GM21576 (cell line): ENCODE measurements around the gene NOLC1.
A peak's percentile ranks its signal among the peaks of the same experiment; 100 is the strongest.

Experiments
- ATAC-seq: cut with Tn5 transposase; IDR thresholded peaks from one replicate; pipeline ENCODE4 v1.9.1; 2021; ENCODE audit warnings: mild to moderate bottlenecking, moderate library complexity; ENCODE audit not compliant: unreplicated experiment

The NOLC1 gene

GRCh38 chr10:102151774-102152544 is at the start of gene NOLC1:
NOLC1 (plus strand) TSS chr10:102152389; CDS start chr10:102152411, 22 bp downstream.
- peak; percentile 93 for ATAC-seq

DNA sequence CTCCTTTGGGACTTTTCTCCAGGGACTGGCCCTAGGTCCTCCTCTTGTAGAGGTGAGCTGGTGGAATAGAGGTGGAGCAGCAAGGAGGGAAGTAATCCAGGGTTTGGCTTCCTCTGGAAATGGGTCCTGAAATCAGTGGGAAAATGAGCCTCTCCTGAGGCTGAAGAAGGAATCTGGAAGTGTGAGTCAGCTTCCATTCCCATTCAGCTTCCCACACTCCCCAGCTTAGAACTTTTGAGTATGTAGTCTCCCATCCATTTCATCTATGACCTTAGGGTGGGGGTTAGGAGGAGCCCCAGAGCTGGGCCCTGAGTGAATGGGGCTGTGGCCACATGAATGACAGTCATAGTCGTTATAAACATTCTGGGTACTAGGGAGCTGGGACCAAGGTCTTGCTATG is 49.8 kb upstream of the NOLC1 start:
- no peak for ATAC-seq

DNA sequence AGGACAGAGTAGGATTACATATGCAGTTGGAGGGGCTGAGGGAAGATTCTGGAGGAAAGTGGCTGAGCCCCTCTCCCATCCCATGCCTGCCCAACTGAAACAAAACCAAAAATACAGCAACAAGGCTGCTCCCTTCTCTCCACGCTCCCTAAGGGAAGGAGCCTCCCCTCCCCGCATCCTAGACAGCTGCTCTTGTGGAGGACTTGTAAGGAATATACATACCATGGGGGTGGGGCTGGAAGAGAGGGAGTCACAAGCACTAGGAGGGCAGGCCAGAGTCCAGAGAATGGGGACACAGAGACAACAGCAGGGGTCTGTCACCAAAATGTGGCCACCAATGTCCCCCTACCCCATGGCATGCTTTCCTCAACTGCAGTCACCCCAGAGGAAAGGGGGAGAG is 45.2 kb upstream of the NOLC1 start:
- ATAC-seq = no peak

DNA sequence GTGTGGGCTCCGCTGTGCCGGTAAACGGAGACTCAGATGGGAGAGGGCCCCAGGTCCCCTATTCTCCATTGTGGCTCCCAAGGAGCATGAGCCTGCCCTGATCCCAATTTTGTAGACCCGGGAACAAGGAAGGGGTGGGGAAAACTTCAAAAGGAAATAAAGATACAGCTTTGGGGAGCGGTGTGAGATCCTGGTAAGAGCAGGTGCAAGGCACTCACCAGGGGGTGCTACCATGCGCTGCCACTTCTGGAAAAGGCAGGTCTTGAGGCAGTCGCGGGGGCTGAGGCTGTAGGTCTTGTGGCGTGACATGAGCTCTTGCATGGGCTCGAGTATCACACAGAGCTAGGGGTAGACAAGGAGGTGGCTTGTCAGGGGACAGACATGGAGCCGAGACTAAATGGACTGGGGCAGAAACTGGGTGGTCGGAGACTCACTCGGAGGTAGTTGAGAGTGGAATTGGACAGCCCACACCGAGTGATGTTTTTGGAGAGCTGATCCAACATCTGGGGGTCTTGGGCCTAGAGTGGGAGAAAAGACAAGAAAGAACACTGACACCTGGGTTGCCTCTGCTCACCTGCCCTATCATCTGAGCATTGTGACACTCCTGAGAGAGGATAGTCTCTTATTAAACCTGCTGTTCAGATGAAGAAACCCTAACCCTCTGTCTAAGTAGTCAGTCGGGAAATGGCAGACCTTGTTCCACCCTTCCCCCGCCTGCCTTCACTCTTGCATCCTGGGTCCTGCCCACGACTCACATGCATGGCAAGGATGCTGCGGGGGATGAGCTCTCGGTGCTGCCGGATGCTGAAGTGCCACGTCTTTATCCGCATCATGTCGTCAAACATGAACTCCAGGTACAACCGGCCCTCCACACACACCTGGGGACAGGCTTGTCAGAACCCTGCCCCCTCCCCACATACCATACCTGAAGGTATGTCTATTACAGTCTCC is 42.7 kb upstream of the NOLC1 start:
- ATAC-seq = no peak

- no peak for ATAC-seq
Measured at GRCh38 chr10:102111276-102111675, 40.9 kb upstream of the NOLC1 start.

DNA sequence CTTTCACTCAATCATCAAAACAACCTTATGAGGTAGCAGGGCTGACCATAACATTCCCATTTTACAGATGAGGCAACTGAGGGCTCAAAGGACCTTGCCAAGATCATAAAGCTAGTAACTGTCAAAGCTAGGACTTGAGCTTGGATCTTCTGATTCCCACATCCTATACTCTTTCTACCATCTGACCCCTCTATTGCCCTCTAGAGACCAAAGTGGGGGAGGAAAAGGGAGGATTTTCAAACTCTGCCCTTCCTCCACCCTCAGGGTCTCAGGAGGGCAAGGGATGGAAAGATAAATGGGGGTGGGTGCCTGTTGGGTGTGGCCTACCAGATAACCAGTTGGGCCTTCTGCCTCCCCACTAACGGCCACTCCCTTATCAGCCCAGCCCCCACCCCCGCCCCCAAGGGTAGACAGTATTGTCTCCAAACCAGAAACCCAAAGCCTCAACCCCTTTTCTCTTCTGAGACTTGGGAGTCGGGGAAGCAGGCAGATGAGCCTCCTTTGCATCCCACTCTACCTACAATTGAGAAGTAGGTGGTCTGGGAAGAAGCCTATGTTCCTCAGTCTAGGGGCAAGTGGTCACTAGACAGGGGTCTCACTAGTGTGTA is 39.9 kb upstream of the NOLC1 start:
- ATAC-seq = no peak

DNA sequence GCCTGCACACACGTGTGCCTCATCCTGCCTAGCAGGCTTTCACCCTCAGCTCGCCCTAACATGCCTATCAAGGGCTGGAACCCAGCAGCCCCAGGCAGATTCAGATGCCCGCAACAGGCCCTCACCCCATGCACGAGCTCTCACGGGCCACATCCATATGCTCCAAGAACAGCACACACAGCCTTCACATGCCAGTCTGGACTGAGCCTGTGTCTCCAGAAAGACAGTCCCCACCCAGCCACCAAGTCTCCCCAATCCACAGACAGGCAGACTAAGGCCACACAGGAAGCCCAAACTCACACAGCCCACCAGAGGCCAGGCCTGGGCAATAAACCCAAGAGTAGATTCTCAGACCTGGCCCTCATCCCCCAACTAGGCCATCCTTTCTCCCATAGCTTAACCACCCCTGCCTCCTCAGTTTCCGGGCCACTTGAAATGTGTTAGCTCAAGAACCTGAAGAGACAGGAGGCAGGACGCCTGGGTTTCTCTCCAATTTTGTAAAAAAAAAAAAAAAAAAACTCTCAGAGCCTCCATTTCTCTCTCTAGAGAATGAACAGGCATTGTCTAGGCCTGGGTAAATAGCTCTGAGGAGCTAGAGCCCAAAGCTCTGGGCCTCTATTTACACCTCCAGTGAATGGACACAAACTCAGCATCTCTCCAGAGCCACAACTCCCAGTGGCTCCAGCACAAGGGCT is 38.8 kb upstream of the NOLC1 start:
- no peak for ATAC-seq

- ATAC-seq = peak; percentile 1
Measured at GRCh38 chr10:102113956-102114857, 38.0 kb upstream of the NOLC1 start.

DNA sequence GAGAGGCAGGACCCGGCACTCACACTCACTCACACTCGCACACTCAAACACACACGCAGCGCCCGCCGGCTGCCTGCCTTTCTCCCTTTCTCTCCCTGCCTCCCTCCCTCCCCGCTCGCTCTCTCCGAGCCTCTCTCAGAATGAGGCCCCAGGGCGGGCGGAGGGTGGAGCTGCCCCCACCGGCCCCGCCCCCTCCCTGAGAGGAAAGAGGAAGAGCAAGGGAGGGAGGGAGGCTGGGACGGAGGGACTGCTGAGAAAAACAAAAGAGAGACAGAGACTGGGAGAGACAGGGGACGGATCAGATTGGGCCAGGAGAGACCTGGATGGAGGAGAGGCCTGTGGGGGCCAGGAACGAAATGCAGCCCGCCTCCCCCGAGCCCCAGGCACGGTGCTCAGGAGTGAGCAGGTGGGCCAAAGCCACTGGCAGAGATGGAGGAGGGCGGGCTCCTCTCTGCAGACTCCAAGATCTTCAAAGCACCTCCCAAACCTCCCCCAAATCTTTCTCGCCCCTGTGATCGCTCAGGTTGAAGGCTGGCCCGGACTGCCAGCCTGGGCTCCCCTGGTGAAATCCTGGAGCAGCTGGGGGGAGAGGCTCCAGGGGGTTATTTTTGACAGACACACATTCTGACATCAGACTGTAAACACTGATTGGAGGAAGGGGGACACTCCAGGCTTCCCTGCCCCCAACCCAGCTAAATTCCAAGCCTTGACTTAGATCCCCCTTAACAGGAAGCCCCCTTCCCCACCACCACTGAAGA is 37.1 kb upstream of the NOLC1 start:
- ATAC-seq = peak; percentile 48

GRCh38 chr10:102115775-102116174 is 36.4 kb upstream of the NOLC1 start:
- no peak for ATAC-seq

DNA sequence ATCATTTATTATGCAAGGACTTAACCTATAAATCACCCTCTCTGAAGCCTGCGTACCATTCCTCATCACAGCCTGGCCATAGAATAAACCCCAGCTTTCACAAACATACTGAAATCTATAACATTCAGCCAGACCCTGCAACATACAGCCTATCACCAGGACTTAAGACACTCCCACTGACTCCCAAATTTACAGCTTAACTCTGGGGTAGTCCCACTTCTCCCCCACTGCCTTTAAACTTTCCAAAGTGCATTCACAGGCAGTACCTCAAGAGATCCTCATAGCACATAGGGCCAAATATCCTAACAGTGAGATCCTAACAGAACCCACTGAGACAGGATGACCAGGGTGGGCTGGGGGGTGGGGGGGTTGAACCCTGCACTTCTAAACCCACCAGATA is 35.5 kb upstream of the NOLC1 start:
- no peak for ATAC-seq

DNA sequence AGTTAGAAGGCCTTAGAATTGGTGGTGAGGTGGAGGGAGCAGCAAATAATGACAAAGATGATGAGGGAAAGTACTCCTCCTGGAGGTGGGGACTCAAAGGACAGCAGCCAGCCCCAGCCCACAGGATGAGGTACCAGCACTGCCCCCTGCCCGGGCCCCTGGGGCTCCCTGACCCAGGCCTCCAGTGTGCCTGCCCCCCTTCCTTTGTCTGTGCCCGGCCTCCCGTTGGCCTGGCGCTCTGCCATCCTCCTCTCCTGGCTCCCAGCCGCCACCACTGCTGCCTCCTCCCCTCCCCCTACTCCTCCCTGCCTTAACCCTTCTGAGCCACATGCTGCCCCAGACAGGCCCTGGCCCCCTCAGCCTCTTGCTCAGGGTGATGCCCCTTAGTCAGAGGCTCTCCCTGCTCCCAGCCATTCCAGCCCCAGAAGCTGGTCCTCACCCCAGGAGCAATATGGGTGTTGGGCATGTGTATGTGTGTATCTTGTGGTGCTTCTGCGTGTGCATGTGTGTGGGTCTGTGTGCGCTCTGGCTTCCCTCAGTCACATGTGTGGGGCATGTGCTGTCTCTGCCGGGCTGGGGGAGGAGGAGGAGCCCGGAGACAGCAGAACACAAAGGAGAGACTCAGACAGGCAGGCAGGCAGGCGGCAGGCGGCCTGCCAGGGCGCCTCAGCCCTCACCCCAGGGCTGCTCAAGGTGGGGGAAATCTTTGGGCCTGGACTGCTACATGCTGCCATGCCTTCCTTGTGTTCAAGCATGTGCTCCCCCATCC is 34.6 kb upstream of the NOLC1 start:
- ATAC-seq = no peak

- no peak for ATAC-seq
Measured at GRCh38 chr10:102118867-102119266, 33.3 kb upstream of the NOLC1 start.

GRCh38 chr10:102119417-102120141 is 32.6 kb upstream of the NOLC1 start:
- ATAC-seq = no peak

- peak; percentile 45 for ATAC-seq
Measured at GRCh38 chr10:102120142-102120990, 31.8 kb upstream of the NOLC1 start, which contains the start of gene LDB1. LDB1 (minus strand) TSS chr10:102120368; CDS start chr10:102120110, 258 bp downstream.

GRCh38 chr10:102120991-102121738 is 31.0 kb upstream of the NOLC1 start:
- ATAC-seq = no peak
